Activated naive CD4-positive, alpha-beta T cell treated with anti-CD3 and anti-CD28 coated beads for 36 hours (primary cell): ENCODE measurements around the gene B3GNT7. TPM values are rescaled to one million over a fixed set of nuclear protein-coding genes. Genes with fewer than 3 reads are reported as not detected.
"Not testable (repeated sequence)": the region's sequence is repeated elsewhere in the genome, so short reads cannot be mapped to it uniquely, and the experiment has no call there.

Experiments used
- CTCF ChIA-PET: fragments of 350-600 bp; sonication (Branson Sonifier 250); formaldehyde crosslinking; loops from one replicate; lab custom pipeline; 2021; ENCODE audit warnings: antibody characterized with exemption; lab: Charles Lee
- DNase-seq: peaks from one replicate; pipeline ENCODE4 v3.0.0-alpha.2; 2020
- H3K27ac Mint-ChIP-seq: one replicate; pipeline ENCODE4 v1.8.0; 2021; ENCODE audit warnings: mild to moderate bottlenecking, mixed read lengths
- H3K27me3 Mint-ChIP-seq: one replicate; pipeline ENCODE4 v1.8.0; 2021; ENCODE audit warnings: low read depth, mixed read lengths
- H3K36me3 Mint-ChIP-seq: one replicate; pipeline ENCODE4 v1.8.0; 2021; ENCODE audit warnings: low read depth, mixed read lengths
- H3K4me1 Mint-ChIP-seq: one replicate; pipeline ENCODE4 v1.8.0; 2021; ENCODE audit warnings: low read depth, mixed read lengths
- H3K4me3 Mint-ChIP-seq: one replicate; pipeline ENCODE4 v1.8.0; 2021; ENCODE audit warnings: mild to moderate bottlenecking, moderate library complexity, mixed read lengths
- H3K9me3 Mint-ChIP-seq: one replicate; pipeline ENCODE4 v1.8.0; 2021; ENCODE audit warnings: mixed read lengths
- intact Hi-C: fragments of 100-400 bp; cut with micrococcal nuclease; formaldehyde crosslinking; loops from one replicate; pipeline ENCODE4 v1.15.1; 2023
- total RNA-seq, 2 experiments: library from RNA; stranded (reverse); gene quantifications; one replicate each; pipeline ENCODE4 v1.2.3, GENCODE V29; 2021

Gene B3GNT7
- total RNA-seq, 2 experiments from 2014 or later, result not detected

- Mint-ChIP-seq H3K4me1 (no peaks in the 10 kb centered on the region), H3K27ac (no peak overlapping the region), H3K27me3 (no peaks in the 10 kb centered on the region), H3K9me3 (no peaks in the 10 kb centered on the region), H3K36me3 (no peaks in the 10 kb centered on the region), H3K4me3 (no peak overlapping the region)
- CTCF ChIA-PET, result no interaction called here
- intact Hi-C loops, result no loop called here
- no peak for DNase-seq
These were observed 24.6 kb upstream of the B3GNT7 start for GRCh38 chr2:231370749-231371429.

GRCh38 chr2:231371430-231372054 is 24.0 kb upstream of the B3GNT7 start:
- H3K4me1 Mint-ChIP-seq, result no peaks in the 10 kb centered on the region
- H3K36me3 Mint-ChIP-seq, result no peaks in the 10 kb centered on the region
- no peak overlapping the region for H3K27ac Mint-ChIP-seq
- no peak overlapping the region for H3K4me3 Mint-ChIP-seq
- CTCF ChIA-PET, result no interaction called here
- intact Hi-C loops, result no loop called here
- no peaks in the 10 kb centered on the region for H3K27me3 Mint-ChIP-seq
- DNase-seq, result no peak
- H3K9me3 Mint-ChIP-seq, result no peaks in the 10 kb centered on the region

GRCh38 chr2:231372326-231372725 is 23.2 kb upstream of the B3GNT7 start:
- CTCF ChIA-PET, result interaction anchor here (0.7 kb wide), 1 partner anchor 28 kb away, joined by 4 read pairs; no protein-coding TSS in a partner anchor
- H3K36me3 Mint-ChIP-seq, result no peaks in the 10 kb centered on the region
- H3K27me3 Mint-ChIP-seq, result no peaks in the 10 kb centered on the region
- no peaks in the 10 kb centered on the region for H3K4me1 Mint-ChIP-seq
- no peak overlapping the region for H3K27ac Mint-ChIP-seq
- no peak for DNase-seq
- no peak overlapping the region for H3K4me3 Mint-ChIP-seq
- intact Hi-C loops, result no loop called here
- H3K9me3 Mint-ChIP-seq, result no peaks in the 10 kb centered on the region

GRCh38 chr2:231373184-231373583 is 22.3 kb upstream of the B3GNT7 start:
- intact Hi-C loops, result no loop called here
- CTCF ChIA-PET, result no interaction called here
- DNase-seq, result no peak
- no peaks in the 10 kb centered on the region for H3K27me3 Mint-ChIP-seq
- no peak overlapping the region for H3K27ac Mint-ChIP-seq
- no peaks in the 10 kb centered on the region for H3K4me1 Mint-ChIP-seq
- H3K36me3 Mint-ChIP-seq, result no peaks in the 10 kb centered on the region
- no peak overlapping the region for H3K4me3 Mint-ChIP-seq
- no peaks in the 10 kb centered on the region for H3K9me3 Mint-ChIP-seq

DNA sequence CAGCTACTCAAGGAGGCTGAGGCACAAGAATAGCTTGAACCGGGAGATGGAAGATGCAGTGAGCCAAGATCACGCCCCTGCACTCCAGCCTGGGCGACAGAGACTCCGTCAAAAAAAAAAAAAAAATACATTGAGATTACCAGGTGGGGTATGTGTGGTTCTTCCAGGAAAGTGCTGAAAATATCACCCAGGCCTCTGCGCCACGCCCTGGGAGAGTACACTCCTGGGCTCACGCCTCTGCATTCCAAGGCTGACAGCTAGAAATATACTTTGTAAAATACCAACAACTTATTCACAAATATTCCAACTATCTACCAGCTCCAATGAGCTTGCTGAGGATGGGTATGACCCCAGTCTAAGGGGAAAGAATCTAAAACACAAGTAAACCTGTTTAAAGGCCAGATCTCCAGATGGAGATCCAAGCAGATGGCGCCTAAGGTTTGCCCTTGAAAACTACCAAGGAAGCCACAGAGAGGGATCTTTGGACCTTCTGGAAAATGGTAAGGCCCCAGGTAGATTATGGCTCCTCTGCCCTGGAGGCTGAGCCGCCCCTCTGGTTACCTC is 21.6 kb upstream of the B3GNT7 start:
- no peaks in the 10 kb centered on the region for H3K4me1 Mint-ChIP-seq
- CTCF ChIA-PET, result interaction anchor here (0.6 to 2.3 kb wide), 2 partner anchors 9 to 268 kb away, joined by 3 to 6 read pairs; no protein-coding TSS in a partner anchor
- no peaks in the 10 kb centered on the region for H3K9me3 Mint-ChIP-seq
- H3K27me3 Mint-ChIP-seq, result no peaks in the 10 kb centered on the region
- no peak overlapping the region for H3K27ac Mint-ChIP-seq
- H3K36me3 Mint-ChIP-seq, result no peaks in the 10 kb centered on the region
- intact Hi-C loops, result no loop called here
- DNase-seq, result no peak
- H3K4me3 Mint-ChIP-seq, result no peak overlapping the region

- CTCF ChIA-PET, result interaction anchor here (0.6 to 2.3 kb wide), 2 partner anchors 10 to 269 kb away, joined by 3 to 6 read pairs; no protein-coding TSS in a partner anchor
- no peak overlapping the region for H3K4me3 Mint-ChIP-seq
- H3K4me1 Mint-ChIP-seq, result no peaks in the 10 kb centered on the region
These were observed 20.7 kb upstream of the B3GNT7 start for GRCh38 chr2:231374771-231375170.

DNA sequence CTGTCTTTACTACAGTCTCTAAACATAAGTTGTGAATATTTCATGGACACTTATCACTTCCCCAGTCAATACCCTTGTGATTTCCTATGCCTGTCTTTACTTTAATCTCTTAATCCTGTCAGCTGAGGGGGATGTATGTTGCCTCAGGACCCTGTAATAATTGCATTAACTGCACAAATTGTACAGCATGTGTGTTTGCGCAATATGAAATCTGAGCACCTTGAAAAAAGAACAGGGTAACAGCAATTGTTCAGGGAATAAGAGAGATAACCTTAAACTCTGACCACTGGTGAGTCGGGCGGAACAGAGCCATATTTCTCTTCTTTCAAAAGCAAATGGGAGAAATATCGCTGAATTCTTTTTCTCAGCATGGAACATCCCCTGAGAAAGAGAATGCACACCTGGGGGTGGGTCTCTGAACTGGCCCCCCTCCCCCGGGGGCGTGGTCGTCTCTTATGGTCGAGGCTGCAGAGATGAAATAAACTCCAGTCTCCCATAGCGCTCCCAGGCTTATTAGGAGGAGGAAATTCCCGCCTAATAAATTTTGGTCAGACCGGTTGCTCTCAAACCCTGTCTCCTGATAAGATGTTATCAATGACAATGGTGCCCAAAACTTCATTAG is 19.4 kb upstream of the B3GNT7 start:
- H3K4me1 Mint-ChIP-seq, H3K4me3 Mint-ChIP-seq, DNase-seq, H3K36me3 Mint-ChIP-seq, H3K27me3 Mint-ChIP-seq, H3K27ac Mint-ChIP-seq, intact Hi-C loops, H3K9me3 Mint-ChIP-seq: not testable (repeated sequence)
- CTCF ChIA-PET, result interaction anchor here (2.3 kb wide), 1 partner anchor 11 kb away, joined by 6 read pairs; no protein-coding TSS in a partner anchor

More at GRCh38 chr2:231374771-231375170, 20.7 kb upstream of the B3GNT7 start:
- Mint-ChIP-seq H3K9me3 (no peaks in the 10 kb centered on the region), H3K36me3 (no peaks in the 10 kb centered on the region), H3K27ac (no peak overlapping the region), H3K27me3 (no peaks in the 10 kb centered on the region)
- intact Hi-C loops, result no loop called here
- DNase-seq, result no peak

GRCh38 chr2:231376857-231377256 is 18.7 kb upstream of the B3GNT7 start:
- no peak overlapping the region for H3K4me3 Mint-ChIP-seq
- H3K27me3 Mint-ChIP-seq, result no peaks in the 10 kb centered on the region
- no peaks in the 10 kb centered on the region for H3K36me3 Mint-ChIP-seq
- DNase-seq, result no peak
- no peak overlapping the region for H3K27ac Mint-ChIP-seq
- CTCF ChIA-PET, result no interaction called here
- no peaks in the 10 kb centered on the region for H3K4me1 Mint-ChIP-seq
- no peaks in the 10 kb centered on the region for H3K9me3 Mint-ChIP-seq
- intact Hi-C loops, result no loop called here

DNA sequence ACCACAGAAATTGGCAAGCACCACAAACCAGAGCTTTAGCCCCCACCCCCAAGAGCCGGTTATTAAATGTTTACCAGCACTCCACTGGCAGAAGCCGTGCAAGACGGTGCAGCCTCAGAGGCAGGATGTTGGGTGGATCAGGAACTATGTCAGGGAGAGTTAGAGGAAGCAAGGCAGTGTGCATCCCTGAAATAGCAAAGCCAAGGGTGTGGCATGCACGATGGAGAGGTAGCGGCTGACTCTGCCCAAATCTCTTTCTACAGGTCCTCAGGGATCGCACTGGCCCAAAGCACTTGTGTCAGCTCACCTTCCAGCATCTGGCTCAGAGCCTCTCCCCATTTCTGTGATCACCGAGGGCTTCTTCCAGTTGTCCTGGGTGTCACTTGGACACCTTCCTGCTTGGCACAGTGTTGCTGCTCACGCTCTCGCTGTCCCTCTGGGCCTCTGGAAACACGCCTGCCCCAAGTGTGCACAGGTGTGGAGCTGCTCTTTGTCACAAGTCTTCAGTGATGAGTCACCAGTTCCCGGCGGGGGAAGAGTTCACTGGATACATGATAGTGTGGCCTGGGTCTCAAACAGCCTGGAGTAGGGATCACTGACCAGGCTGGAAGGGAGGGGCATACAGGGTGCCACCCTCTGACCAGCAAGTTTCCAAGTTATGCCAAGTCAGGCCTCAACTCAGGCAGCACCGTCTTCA is 17.3 kb upstream of the B3GNT7 start:
- Mint-ChIP-seq H3K27me3 (no peaks in the 10 kb centered on the region), H3K9me3 (no peaks in the 10 kb centered on the region), H3K4me3 (no peak overlapping the region), H3K27ac (no peak overlapping the region), H3K36me3 (no peaks in the 10 kb centered on the region), H3K4me1 (no peaks in the 10 kb centered on the region)
- intact Hi-C loops, result no loop called here
- CTCF ChIA-PET, result interaction anchor here (0.6 kb wide), 1 partner anchor 263 kb away, joined by 3 read pairs; no protein-coding TSS in a partner anchor
- DNase-seq, result no peak

GRCh38 chr2:231379266-231380215 is 16.0 kb upstream of the B3GNT7 start:
- DNase-seq, result no peak
- CTCF ChIA-PET, result no interaction called here
- no peaks in the 10 kb centered on the region for H3K36me3 Mint-ChIP-seq
- no peaks in the 10 kb centered on the region for H3K4me1 Mint-ChIP-seq
- no peak overlapping the region for H3K27ac Mint-ChIP-seq
- H3K9me3 Mint-ChIP-seq, result peaks cover under 1% of the 10 kb centered on the region
- no peak overlapping the region for H3K4me3 Mint-ChIP-seq
- H3K27me3 Mint-ChIP-seq, result no peaks in the 10 kb centered on the region
- intact Hi-C loops, result no loop called here

DNA sequence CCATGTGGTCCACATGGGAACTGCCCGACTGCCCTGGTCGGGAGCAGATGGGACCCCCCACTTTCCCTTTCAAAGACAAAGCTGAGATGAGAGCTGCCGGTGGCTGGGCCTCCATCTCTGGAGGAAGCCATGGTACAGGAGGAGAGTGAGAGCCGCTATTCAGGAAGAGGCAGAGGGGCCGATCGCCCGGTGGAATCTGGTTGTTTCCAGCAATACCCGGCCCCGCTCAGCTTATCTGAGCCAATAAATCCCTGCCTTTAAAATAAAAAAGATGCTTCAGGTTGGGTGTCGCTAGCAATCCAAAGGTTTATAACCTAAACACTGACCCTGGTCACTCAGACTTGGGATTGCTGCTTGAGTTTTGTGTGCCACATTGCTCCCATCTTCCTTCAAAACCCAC is 15.2 kb upstream of the B3GNT7 start:
- H3K4me3 Mint-ChIP-seq, result no peak overlapping the region
- CTCF ChIA-PET, result no interaction called here
- H3K27me3 Mint-ChIP-seq, result no peaks in the 10 kb centered on the region
- no peak overlapping the region for H3K27ac Mint-ChIP-seq
- DNase-seq, result no peak
- no peaks in the 10 kb centered on the region for H3K36me3 Mint-ChIP-seq
- intact Hi-C loops, result no loop called here
- peaks cover 7% of the 10 kb centered on the region for H3K9me3 Mint-ChIP-seq
- H3K4me1 Mint-ChIP-seq, result no peaks in the 10 kb centered on the region
